ENCODE data around the gene PSME1.

The PSME1 gene

GRCh38 chr14:24130717-24131548 is 5.1 kb upstream of the PSME1 start:
- DNase-seq = no peak

GRCh38 chr14:24131549-24131966 is 4.4 kb upstream of the PSME1 start:
- DNase-seq = no peak

DNA sequence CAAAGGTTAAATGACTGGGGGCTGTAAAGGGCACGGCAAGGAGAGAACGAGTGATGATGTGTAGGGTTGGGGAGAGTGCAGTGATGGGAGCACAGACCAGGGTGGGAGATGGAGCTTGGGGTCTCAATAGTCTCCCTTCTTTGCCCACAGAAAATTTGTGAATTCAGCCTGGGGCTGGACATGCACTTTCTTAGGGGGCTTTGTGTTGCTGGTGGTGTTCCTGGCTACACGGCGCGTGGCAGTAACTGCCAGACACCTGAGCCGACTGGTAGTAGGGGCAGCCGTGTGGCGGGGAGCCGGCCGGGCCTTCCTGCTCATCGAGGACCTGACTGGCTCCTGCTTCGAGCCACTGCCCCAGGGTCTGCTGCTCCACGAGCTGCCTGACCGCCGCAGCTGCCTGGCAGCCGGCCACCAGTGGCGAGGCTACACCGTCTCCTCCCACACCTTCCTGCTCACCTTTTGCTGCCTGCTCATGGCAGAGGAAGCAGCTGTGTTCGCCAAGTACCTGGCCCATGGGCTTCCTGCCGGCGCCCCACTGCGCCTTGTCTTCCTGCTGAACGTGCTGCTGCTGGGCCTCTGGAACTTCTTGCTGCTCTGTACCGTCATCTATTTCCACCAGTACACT is 3.8 kb upstream of the PSME1 start:
- peak; percentile 26 for DNase-seq

GRCh38 chr14:24132976-24133375 is 3.0 kb upstream of the PSME1 start:
- DNase-seq = no peak

DNA sequence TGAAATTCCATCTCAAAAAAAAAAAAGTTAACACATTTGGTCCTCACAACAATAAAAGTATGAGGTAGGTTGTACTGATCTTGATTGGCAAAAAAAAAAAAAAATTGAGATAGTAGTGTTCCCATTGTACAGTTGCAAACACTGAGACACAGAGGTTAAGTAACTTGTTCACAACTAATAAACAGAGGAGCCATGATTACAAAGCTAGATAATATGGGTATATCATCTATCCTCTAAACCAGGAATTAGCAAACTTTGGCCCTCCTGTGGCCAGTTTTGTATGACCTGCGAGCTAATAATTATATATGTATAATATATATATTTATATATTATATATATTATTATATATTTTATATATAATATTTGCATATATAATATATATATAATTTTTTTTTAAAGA is 2.3 kb upstream of the PSME1 start:
- no peak for DNase-seq

DNA sequence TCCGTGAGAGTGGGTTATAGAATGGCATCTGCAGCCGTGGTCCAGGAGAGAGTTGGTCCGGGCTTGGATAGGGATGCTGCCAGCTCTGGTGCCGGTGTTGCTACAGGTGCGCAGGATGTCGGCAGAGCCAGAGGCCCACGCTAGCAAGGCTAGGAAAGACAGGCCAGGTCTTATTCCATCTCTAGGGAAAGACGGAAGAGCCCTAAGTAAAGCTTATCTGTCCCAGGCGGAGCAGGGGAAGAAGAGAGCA is 485 bp upstream of the PSME1 start:
- no peak for DNase-seq

- no peak for DNase-seq
Observed at GRCh38 chr14:24136684-24137528, 912 bp downstream of the PSME1 start.

DNA sequence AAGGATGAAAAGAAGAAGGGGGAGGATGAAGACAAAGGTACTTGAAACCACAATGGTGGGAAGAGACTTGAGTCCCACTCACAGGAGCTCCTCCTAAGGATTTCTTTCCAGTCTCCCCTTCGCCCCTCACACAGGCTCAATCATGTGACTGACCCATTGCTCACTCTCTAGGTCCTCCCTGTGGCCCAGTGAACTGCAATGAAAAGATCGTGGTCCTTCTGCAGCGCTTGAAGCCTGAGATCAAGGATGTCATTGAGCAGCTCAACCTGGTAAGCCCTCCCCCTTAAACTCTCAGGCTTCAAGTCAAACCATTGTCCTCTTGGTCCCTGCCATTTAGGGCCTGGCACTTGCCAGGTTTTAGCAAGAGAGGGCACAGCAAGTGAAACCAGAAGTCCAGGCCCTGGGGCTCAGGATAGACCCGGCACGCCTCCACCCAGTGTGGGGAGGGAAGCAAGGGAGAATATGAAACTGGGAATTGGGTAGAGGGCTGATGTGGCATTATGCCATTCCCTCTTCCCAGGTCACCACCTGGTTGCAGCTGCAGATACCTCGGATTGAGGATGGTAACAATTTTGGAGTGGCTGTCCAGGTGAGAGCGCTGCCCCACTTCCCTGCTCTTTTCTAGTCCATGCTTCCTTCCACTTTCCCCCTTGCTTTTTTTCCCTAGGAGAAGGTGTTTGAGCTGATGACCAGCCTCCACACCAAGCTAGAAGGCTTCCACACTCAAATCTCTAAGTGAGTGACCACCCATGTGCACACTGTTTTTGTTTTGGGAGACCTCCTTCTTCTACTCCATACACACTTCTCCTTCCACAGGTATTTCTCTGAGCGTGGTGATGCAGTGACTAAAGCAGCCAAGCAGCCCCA is 1.8 kb downstream of the PSME1 start:
- no peak for DNase-seq

GRCh38 chr14:24138396-24139271 is 2.6 kb downstream of the PSME1 start:
- DNase-seq = no peak

DNA sequence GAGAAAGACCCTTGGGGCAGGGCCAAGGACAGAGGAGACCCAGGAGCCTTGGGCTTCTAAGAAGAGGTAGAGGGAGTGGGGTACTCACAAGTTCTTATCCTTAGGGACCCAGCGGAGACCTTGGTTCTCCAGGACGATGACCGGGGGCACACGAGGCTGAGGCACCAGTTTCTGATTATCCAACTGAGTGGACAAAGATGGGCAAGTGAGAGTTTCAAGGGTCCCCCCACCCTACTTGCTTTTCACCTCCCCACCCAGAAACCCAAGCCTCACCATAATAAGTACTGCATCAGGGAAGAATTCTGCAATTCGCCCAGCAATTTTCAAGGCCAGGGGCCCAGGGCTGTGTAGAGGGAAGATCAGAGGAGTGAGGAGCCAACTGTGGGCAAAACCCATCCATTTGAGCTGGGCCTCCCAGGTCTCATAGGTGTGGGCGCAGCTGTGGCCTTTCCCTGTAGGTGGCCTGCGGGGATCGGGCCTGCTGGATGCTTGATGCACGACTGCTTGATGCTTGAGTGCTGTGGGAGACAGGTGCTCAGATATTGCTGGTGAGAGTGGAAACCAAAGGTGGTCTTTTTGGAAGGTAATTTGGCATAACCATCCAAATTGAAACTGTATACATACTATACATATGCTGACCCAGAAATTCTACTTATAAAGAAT is 3.4 kb downstream of the PSME1 start:
- peak; percentile 31 for DNase-seq

DNA sequence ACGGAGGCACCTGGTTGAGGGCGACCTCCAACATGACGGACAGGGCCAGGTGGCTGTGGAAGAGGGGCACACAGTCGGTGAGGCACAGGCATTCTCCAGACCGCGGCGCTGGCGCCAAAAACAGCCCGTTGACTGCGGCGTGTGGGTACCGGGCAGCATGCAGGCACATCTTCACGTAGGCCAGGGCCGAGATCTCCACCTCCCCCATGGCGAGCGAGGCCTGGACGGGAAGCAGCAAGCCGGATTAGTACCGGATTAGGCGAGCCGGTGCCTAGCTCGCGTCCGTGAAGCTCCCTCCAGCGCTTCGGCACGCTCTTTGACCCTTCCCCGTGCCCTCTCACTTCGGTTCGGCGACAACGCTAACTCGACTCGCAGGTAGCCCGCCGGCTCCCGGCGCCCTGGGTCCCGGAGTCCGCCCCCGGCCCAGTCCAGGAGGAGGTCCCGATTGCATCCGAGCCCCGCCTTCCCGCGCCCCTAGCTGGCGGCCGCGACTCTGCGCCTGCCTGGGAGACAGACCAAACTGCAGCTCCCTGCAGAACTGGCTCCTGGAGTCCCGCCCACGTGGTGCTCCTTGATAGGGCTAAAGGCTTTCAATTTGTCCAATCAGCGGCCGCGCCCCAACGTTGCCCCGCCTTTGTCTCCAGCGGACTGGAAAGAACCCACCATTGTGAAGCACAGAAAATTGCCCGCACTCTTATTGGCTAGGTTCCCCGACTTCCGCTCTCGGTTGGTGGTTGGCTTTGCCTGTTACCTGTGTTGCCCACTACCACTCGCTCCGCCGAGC is 5.3 kb downstream of the PSME1 start, which contains the start of gene EMC9:
TSS of gene EMC9 (minus strand) at position 495 of the 784 bp plus-strand sequence. CDS start at position 208, 287 bp downstream.
- peak; percentile 99 for DNase-seq

DNA sequence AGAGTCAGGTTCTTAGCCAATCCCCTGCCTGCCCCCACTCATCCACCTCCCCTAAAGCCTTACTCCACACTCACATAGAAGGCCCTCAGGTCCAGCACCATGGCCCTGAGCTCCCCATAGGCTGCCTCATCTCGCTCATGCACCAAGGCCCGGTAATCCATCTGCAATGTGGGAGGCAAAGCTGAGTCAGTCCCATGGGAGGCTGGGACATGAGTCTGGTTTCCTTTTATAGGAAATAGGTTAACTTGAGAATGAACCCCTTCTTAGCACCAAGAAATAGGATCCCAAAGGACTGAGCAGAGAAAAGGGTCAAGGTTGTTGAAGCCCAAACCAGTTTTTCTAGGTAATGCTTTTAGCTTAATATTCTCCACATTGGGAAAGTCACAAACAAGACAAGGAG is 7.5 kb downstream of the PSME1 start:
- no peak for DNase-seq

GRCh38 chr14:24144451-24144850 is 8.5 kb downstream of the PSME1 start:
- no peak for DNase-seq

DNA sequence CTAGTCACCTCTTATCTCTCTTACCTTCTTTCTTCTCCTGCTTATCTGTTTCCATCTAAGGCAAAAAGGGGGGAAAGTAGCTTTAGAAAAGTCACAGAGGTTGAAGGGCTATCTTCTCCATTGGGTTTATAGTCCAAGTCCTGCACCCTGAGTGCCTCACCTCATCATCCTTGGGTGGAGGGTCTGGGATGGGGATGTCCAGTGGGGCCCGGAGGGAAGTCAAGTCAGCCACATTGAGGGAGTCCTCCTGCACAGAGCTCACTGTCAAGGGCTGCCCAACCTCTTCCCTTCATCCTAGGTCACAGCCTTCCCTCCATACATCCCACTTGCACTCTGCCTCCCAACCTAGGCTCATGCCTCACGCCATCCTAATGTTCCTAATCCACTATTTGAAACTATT is 9.2 kb downstream of the PSME1 start:
- no peak for DNase-seq

GRCh38 chr14:24145690-24146452 is 9.9 kb downstream of the PSME1 start:
- no peak for DNase-seq

DNA sequence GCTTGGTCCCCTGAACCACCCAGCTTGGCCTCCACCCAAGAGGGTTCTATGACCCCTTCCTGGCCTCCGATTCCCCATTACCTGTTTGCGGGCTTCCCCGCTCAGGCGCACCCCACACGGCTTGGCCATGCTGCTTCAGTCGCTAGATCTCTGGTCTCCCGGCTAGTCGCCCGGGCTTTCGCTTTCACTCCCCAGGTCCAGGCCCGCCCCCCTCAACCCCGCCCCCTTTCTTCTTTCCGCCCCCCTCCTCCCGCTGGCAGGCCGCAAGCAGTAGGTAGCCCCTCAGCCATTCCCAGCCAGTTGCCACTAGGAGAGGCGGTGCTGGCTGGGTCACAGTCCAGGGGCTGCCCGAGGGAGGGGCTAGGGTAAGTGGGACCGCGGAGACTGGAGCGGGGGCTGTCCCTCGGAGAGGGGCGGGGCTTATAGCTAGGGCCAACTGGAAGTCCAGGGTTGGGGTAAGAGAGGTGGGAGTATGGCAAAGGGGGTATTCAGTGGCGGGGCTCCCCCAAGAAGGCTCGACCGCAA is 10.5 kb downstream of the PSME1 start, which contains the start of gene PSME2:
TSS of gene PSME2 (minus strand) at position 158 of the 525 bp plus-strand sequence. CDS start at position 129, 29 bp downstream.
- DNase-seq = peak; percentile 89

GRCh38 chr14:24146978-24147760 is 11.2 kb downstream of the PSME1 start, which contains the start of gene RNF31:
Gene RNF31 (plus strand): TSS chr14:24147498. CDS start chr14:24147699, 201 bp downstream.
- peak; percentile 97 for DNase-seq
